ENCODE data around the gene NTM.

Gene NTM

GRCh38 chr11:131616481-131617140, 246.2 kb downstream of the NTM start:
- Mint-ChIP-seq H3K9me3 (no peaks in the 10 kb centered on the region), H3K4me3 (no peak overlapping the region), H3K4me1 (ENCODE audit: low read depth) (no peaks in the 10 kb centered on the region), H3K36me3 (ENCODE audit: low read depth) (no peaks in the 10 kb centered on the region), H3K27me3 (ENCODE audit: low read depth) (no peaks in the 10 kb centered on the region), H3K27ac (no peak overlapping the region)
- DNase-seq (ENCODE audit: low spot score), result no peak

- Mint-ChIP-seq H3K9me3 (no peaks in the 10 kb centered on the region), H3K27me3 (ENCODE audit: low read depth) (no peaks in the 10 kb centered on the region), H3K4me1 (ENCODE audit: low read depth) (no peaks in the 10 kb centered on the region), H3K27ac (no peak overlapping the region), H3K36me3 (ENCODE audit: low read depth) (no peaks in the 10 kb centered on the region), H3K4me3 (no peak overlapping the region)
- DNase-seq (ENCODE audit: low spot score), result no peak
Observed at GRCh38 chr11:131618201-131618600, 247.8 kb downstream of the NTM start.

GRCh38 chr11:131622193-131622592, 251.8 kb downstream of the NTM start:
- H3K27me3 Mint-ChIP-seq (ENCODE audit: low read depth), result peaks cover 12% of the 10 kb centered on the region
- DNase-seq (ENCODE audit: low spot score), result no peak
- no peak overlapping the region for H3K27ac Mint-ChIP-seq
- no peak overlapping the region for H3K4me3 Mint-ChIP-seq
- H3K36me3 Mint-ChIP-seq (ENCODE audit: low read depth), result no peaks in the 10 kb centered on the region
- no peaks in the 10 kb centered on the region for H3K4me1 Mint-ChIP-seq (ENCODE audit: low read depth)
- no peaks in the 10 kb centered on the region for H3K9me3 Mint-ChIP-seq

GRCh38 chr11:131624531-131624930, 254.1 kb downstream of the NTM start:
- DNase-seq (ENCODE audit: low spot score), result no peak
- Mint-ChIP-seq H3K4me3 (no peak overlapping the region), H3K36me3 (ENCODE audit: low read depth) (no peaks in the 10 kb centered on the region), H3K27ac (no peak overlapping the region), H3K27me3 (ENCODE audit: low read depth) (peaks cover 20% of the 10 kb centered on the region), H3K9me3 (no peaks in the 10 kb centered on the region), H3K4me1 (ENCODE audit: low read depth) (no peaks in the 10 kb centered on the region)

GRCh38 chr11:131626788-131627187, 256.4 kb downstream of the NTM start:
- H3K27ac Mint-ChIP-seq, result no peak overlapping the region
- H3K4me1 Mint-ChIP-seq (ENCODE audit: low read depth), result no peaks in the 10 kb centered on the region
- H3K4me3 Mint-ChIP-seq, result no peak overlapping the region
- no peaks in the 10 kb centered on the region for H3K36me3 Mint-ChIP-seq (ENCODE audit: low read depth)
- H3K9me3 Mint-ChIP-seq, result no peaks in the 10 kb centered on the region
- H3K27me3 Mint-ChIP-seq (ENCODE audit: low read depth), result peaks cover 20% of the 10 kb centered on the region
- DNase-seq (ENCODE audit: low spot score), result no peak

GRCh38 chr11:131628739-131629138, 258.3 kb downstream of the NTM start:
- Mint-ChIP-seq H3K36me3 (ENCODE audit: low read depth) (no peaks in the 10 kb centered on the region), H3K9me3 (no peaks in the 10 kb centered on the region), H3K27ac (no peak overlapping the region), H3K27me3 (ENCODE audit: low read depth) (peaks cover 20% of the 10 kb centered on the region), H3K4me1 (ENCODE audit: low read depth) (no peaks in the 10 kb centered on the region), H3K4me3 (no peak overlapping the region)
- no peak for DNase-seq (ENCODE audit: low spot score)

- H3K4me3 Mint-ChIP-seq, result no peak overlapping the region
- H3K4me1 Mint-ChIP-seq (ENCODE audit: low read depth), result no peaks in the 10 kb centered on the region
- H3K36me3 Mint-ChIP-seq (ENCODE audit: low read depth), result no peaks in the 10 kb centered on the region
- DNase-seq (ENCODE audit: low spot score), result no peak
- H3K27me3 Mint-ChIP-seq (ENCODE audit: low read depth), result peaks cover 20% of the 10 kb centered on the region
- H3K9me3 Mint-ChIP-seq, result no peaks in the 10 kb centered on the region
- H3K27ac Mint-ChIP-seq, result no peak overlapping the region
Observed at GRCh38 chr11:131629925-131630540, 259.6 kb downstream of the NTM start.

- DNase-seq (ENCODE audit: low spot score), result no peak
- Mint-ChIP-seq H3K4me1 (ENCODE audit: low read depth) (peaks cover 2% of the 10 kb centered on the region), H3K9me3 (no peaks in the 10 kb centered on the region), H3K36me3 (ENCODE audit: low read depth) (no peaks in the 10 kb centered on the region), H3K27me3 (ENCODE audit: low read depth) (peaks cover 6% of the 10 kb centered on the region), H3K27ac (no peak overlapping the region), H3K4me3 (no peak overlapping the region)
Observed at GRCh38 chr11:131632971-131633370, 262.6 kb downstream of the NTM start.

- no peaks in the 10 kb centered on the region for H3K9me3 Mint-ChIP-seq
- DNase-seq (ENCODE audit: low spot score), result no peak
- H3K36me3 Mint-ChIP-seq (ENCODE audit: low read depth), result no peaks in the 10 kb centered on the region
- H3K4me1 Mint-ChIP-seq (ENCODE audit: low read depth), result peaks cover 2% of the 10 kb centered on the region
- no peaks in the 10 kb centered on the region for H3K27me3 Mint-ChIP-seq (ENCODE audit: low read depth)
- H3K4me3 Mint-ChIP-seq, result no peak overlapping the region
- no peak overlapping the region for H3K27ac Mint-ChIP-seq
Observed at GRCh38 chr11:131633921-131634715, 263.7 kb downstream of the NTM start.

- Mint-ChIP-seq H3K4me1 (ENCODE audit: low read depth) (peaks cover 2% of the 10 kb centered on the region), H3K36me3 (ENCODE audit: low read depth) (no peaks in the 10 kb centered on the region), H3K27me3 (ENCODE audit: low read depth) (no peaks in the 10 kb centered on the region), H3K9me3 (no peaks in the 10 kb centered on the region), H3K4me3 (no peak overlapping the region), H3K27ac (no peak overlapping the region)
- DNase-seq (ENCODE audit: low spot score), result no peak
Observed at GRCh38 chr11:131637469-131638175, 267.2 kb downstream of the NTM start.

- H3K4me3 Mint-ChIP-seq, result no peak overlapping the region
- H3K27me3 Mint-ChIP-seq (ENCODE audit: low read depth), result no peaks in the 10 kb centered on the region
- H3K9me3 Mint-ChIP-seq, result no peaks in the 10 kb centered on the region
- H3K36me3 Mint-ChIP-seq (ENCODE audit: low read depth), result no peaks in the 10 kb centered on the region
- H3K27ac Mint-ChIP-seq, result no peak overlapping the region
- DNase-seq (ENCODE audit: low spot score), result no peak
- H3K4me1 Mint-ChIP-seq (ENCODE audit: low read depth), result peaks cover 2% of the 10 kb centered on the region
Observed at GRCh38 chr11:131638889-131639288, 268.5 kb downstream of the NTM start.

GRCh38 chr11:131640320-131640719, 269.9 kb downstream of the NTM start:
- no peak overlapping the region for H3K27ac Mint-ChIP-seq
- no peak for DNase-seq (ENCODE audit: low spot score)
- H3K4me1 Mint-ChIP-seq (ENCODE audit: low read depth), result peaks cover 2% of the 10 kb centered on the region
- H3K9me3 Mint-ChIP-seq, result no peaks in the 10 kb centered on the region
- H3K36me3 Mint-ChIP-seq (ENCODE audit: low read depth), result no peaks in the 10 kb centered on the region
- no peaks in the 10 kb centered on the region for H3K27me3 Mint-ChIP-seq (ENCODE audit: low read depth)
- no peak overlapping the region for H3K4me3 Mint-ChIP-seq

- Mint-ChIP-seq H3K4me3 (no peak overlapping the region), H3K4me1 (ENCODE audit: low read depth) (peaks cover under 1% of the 10 kb centered on the region), H3K27me3 (ENCODE audit: low read depth) (no peaks in the 10 kb centered on the region), H3K36me3 (ENCODE audit: low read depth) (no peaks in the 10 kb centered on the region), H3K9me3 (peaks cover 3% of the 10 kb centered on the region), H3K27ac (no peak overlapping the region)
- DNase-seq (ENCODE audit: low spot score), result no peak
Observed at GRCh38 chr11:131642756-131643531, 272.5 kb downstream of the NTM start.

Data from T-helper 2 cell treated with Interferon-gamma antibody and Interleukin-4, amounts not matched to agents 5 μg/mL and 100 μg/mL, for 36 hours (primary cell).